A673 (cell line): ENCODE measurements around the gene PARP9. TPM values are rescaled to one million over a fixed set of nuclear protein-coding genes. Genes with fewer than 3 reads are reported as not detected.

Source experiments
- BruUV-seq: library from RNA; stranded (reverse); fragments of 400-500 nt; replicated peaks from 2 replicates; lab custom pipeline; 2021; lab: Mats Ljungman, UMichigan
- CTCF ChIA-PET: fragments of 300-600 bp; sonication (Branson Sonifier 250); formaldehyde crosslinking; loops from one replicate; lab custom pipeline; 2022; ENCODE audit warnings: antibody characterized with exemption; lab: Charles Lee
- POLR2A ChIA-PET: fragments of 300-600 bp; sonication (Branson Sonifier 250); formaldehyde crosslinking; loops from one replicate; lab custom pipeline; 2022; ENCODE audit warnings: antibody characterized with exemption; ENCODE audit not compliant: low non-redundant PET; lab: Charles Lee
- DNase-seq: peaks from one replicate; pipeline ENCODE4 v3.0.0-alpha.2; 2015; ENCODE audit warnings: low spot score
- H3K27ac ChIP-seq: fragments of 200-600 bp; sonication (generic); 2 replicates; pipeline ENCODE4 v1.5.1; 2016; ENCODE audit warnings: mixed run types, low read depth, mild to moderate bottlenecking, mixed read lengths, antibody characterized with exemption, low read length; ENCODE audit not compliant: poor library complexity, severe bottlenecking
- H3K27me3 ChIP-seq: fragments of 200-600 bp; sonication (generic); replicated peaks from 2 replicates; pipeline ENCODE4 v1.6.1; 2017; ENCODE audit warnings: mixed run types, low read depth, mild to moderate bottlenecking, mixed read lengths, antibody characterized with exemption, low read length; ENCODE audit not compliant: insufficient read depth, poor library complexity
- H3K36me3 ChIP-seq: fragments of 200-600 bp; sonication (generic); 2 replicates; pipeline ENCODE4 v1.6.1; 2016; ENCODE audit warnings: mixed run types, mild to moderate bottlenecking, mixed read lengths, antibody characterized with exemption, low read length; ENCODE audit not compliant: insufficient read depth, poor library complexity, severe bottlenecking
- H3K4me1 ChIP-seq: fragments of 200-600 bp; sonication (generic); 2 replicates; pipeline ENCODE4 v1.6.1; 2017; ENCODE audit warnings: mixed run types, mild to moderate bottlenecking, mixed read lengths, antibody characterized with exemption, low read length; ENCODE audit not compliant: insufficient read depth, poor library complexity, severe bottlenecking
- H3K4me3 ChIP-seq: fragments of 200-600 bp; sonication (generic); 2 replicates; pipeline ENCODE4 v1.5.1; 2016; ENCODE audit warnings: low read depth, mixed run types, mild to moderate bottlenecking, mixed read lengths, low read length; ENCODE audit not compliant: poor library complexity, severe bottlenecking
- H3K9me3 ChIP-seq: fragments of 200-600 bp; sonication (generic); 2 replicates; pipeline ENCODE4 v1.6.1; 2016; ENCODE audit warnings: mixed run types, low read depth, mild to moderate bottlenecking, mixed read lengths, antibody characterized with exemption, low read length; ENCODE audit not compliant: poor library complexity, severe bottlenecking
- CTCF ChIP-seq: fragments of 300-800, 200-600 bp; sonication (generic); conservative IDR thresholded peaks from 2 replicates; pipeline ENCODE4 v1.5.1; 2017; ENCODE audit warnings: low read depth, mild to moderate bottlenecking, antibody characterized with exemption, low read length, moderate library complexity, mixed read lengths
- EZH2 ChIP-seq: fragments of 200-600 bp; sonication (generic); IDR thresholded peaks from 2 replicates; pipeline ENCODE4 v1.6.1; 2017; ENCODE audit warnings: borderline replicate concordance, low read depth, mild to moderate bottlenecking, mixed read lengths, antibody characterized with exemption, low read length; ENCODE audit not compliant: poor library complexity, severe bottlenecking
- intact Hi-C: fragments of 100-400 bp; cut with micrococcal nuclease; formaldehyde crosslinking; loops from one replicate; pipeline ENCODE4 v1.10.0; 2022; ENCODE audit not compliant: unreplicated experiment
- total RNA-seq: library from RNA; stranded (reverse); gene quantifications from 2 replicates; pipeline ENCODE4 v1.2.3, GENCODE V29; 2021

PARP9 gene
- total RNA-seq, 1 experiment from 2014 or later = 10.6 TPM

GRCh38 chr3:122594025-122594424, 29.9 kb upstream of the PARP9 start:
- no TSS peak for BruUV-seq
- ChIA-PET POLR2A (no interaction called here), CTCF (no interaction called here)
- H3K9me3 ChIP-seq = no peaks in the 10 kb centered on the region
- TF ChIP-seq EZH2 = no peak
- no peak for TF ChIP-seq CTCF
- H3K4me1 ChIP-seq = no peaks in the 10 kb centered on the region
- no peak overlapping the region for H3K4me3 ChIP-seq
- no peak overlapping the region for H3K27ac ChIP-seq
- intact Hi-C loops = no loop called here
- H3K27me3 ChIP-seq = peaks cover 3% of the 10 kb centered on the region
- no peaks in the 10 kb centered on the region for H3K36me3 ChIP-seq
- no peak for DNase-seq

- ChIA-PET POLR2A (no interaction called here), CTCF (no interaction called here)
- no peak for DNase-seq
- peaks cover 3% of the 10 kb centered on the region for H3K27me3 ChIP-seq
- no peak for TF ChIP-seq CTCF
- TF ChIP-seq EZH2 = no peak
- H3K4me3 ChIP-seq = no peak overlapping the region
- no peaks in the 10 kb centered on the region for H3K9me3 ChIP-seq
- H3K4me1 ChIP-seq = no peaks in the 10 kb centered on the region
- no peak overlapping the region for H3K27ac ChIP-seq
- no peaks in the 10 kb centered on the region for H3K36me3 ChIP-seq
- BruUV-seq = no TSS peak
- intact Hi-C loops = no loop called here
These were observed 26.5 kb upstream of the PARP9 start for GRCh38 chr3:122590610-122591009.

GRCh38 chr3:122589297-122589696, 25.2 kb upstream of the PARP9 start:
- POLR2A ChIA-PET = no interaction called here
- no peak for DNase-seq
- no TSS peak for BruUV-seq
- TF ChIP-seq CTCF = no peak
- TF ChIP-seq EZH2 = no peak
- intact Hi-C loops = no loop called here
- no peaks in the 10 kb centered on the region for H3K9me3 ChIP-seq
- H3K27ac ChIP-seq = no peak overlapping the region
- no peaks in the 10 kb centered on the region for H3K36me3 ChIP-seq
- CTCF ChIA-PET = no interaction called here
- no peaks in the 10 kb centered on the region for H3K4me1 ChIP-seq
- no peak overlapping the region for H3K4me3 ChIP-seq
- H3K27me3 ChIP-seq = peaks cover under 1% of the 10 kb centered on the region
